HCT116 (cell line): ENCODE results near the gene PKIB. TPM values are rescaled to one million over a fixed set of nuclear protein-coding genes. Genes with fewer than 3 reads are reported as not detected.

Experiments used
- ATAC-seq: fragments of 200-7000 bp; cut with Tn5 transposase; 2 replicates; pipeline ENCODE4 v1.9.1; 2020; ENCODE audit warnings: mild to moderate bottlenecking, moderate library complexity
- BruUV-seq: library from RNA; stranded (reverse); fragments of 400-500 nt; replicated peaks from 2 replicates; lab custom pipeline; 2021; lab: Mats Ljungman, UMichigan
- CTCF ChIA-PET: fragments of 300-600 bp; sonication (Branson Sonifier 250); formaldehyde crosslinking; loops from one replicate; lab custom pipeline; 2021; ENCODE audit warnings: antibody characterized with exemption; lab: Charles Lee
- POLR2A ChIA-PET: fragments of 300-600, 350-600 bp; sonication (Branson Sonifier 250); formaldehyde crosslinking; loops from one replicate; lab custom pipeline; 2021; ENCODE audit warnings: antibody characterized with exemption; lab: Charles Lee
- RAD21 ChIA-PET, 2 experiments: fragments of 300-600 bp; sonication (Branson Sonifier 250); formaldehyde crosslinking; loops; one replicate each; lab custom pipeline; 2023; ENCODE audit warnings: low total read pairs in 2 of 2; ENCODE audit not compliant: uncharacterized antibody in 2 of 2, unreplicated experiment in 2 of 2, low non-redundant PET in 1 of 2; lab: Charles Lee
- DNase-seq: peaks from one replicate; pipeline ENCODE4 v3.0.0-alpha.2; 2010; ENCODE audit warnings: low read depth, low spot score
- H2AFZ ChIP-seq: fragments of 200-600 bp; shearing (Covaris generic), sonication (generic); 2 replicates; pipeline ENCODE4 v1.6.1; 2017; ENCODE audit warnings: low read depth, mixed run types, mixed read lengths, antibody characterized with exemption, low read length; ENCODE audit not compliant: poor library complexity, severe bottlenecking
- H3K27ac ChIP-seq: 2 replicates; pipeline ENCODE4 v1.5.1; 2012; ENCODE audit warnings: low read depth, low read length
- H3K27me3 ChIP-seq: fragments of 200-600 bp; sonication (generic); 2 replicates; pipeline ENCODE4 v1.6.1; 2016; ENCODE audit warnings: mixed run types, low read length, mixed read lengths; ENCODE audit not compliant: insufficient read depth
- H3K36me3 ChIP-seq, 2 experiments: fragments of 200-500 bp in 1 of 2; fragments of 200-600 bp in 1 of 2; sonication (Bioruptor generic) in 1 of 2; sonication (generic) in 1 of 2; 2 replicates each; pipeline versions ENCODE4 v1.5.1 to v1.6.1; 2014 to 2016; ENCODE audit warnings: low read length in 2 of 2, inconsistent platforms in 1 of 2, mixed read lengths in 1 of 2, mixed run types in 1 of 2; ENCODE audit not compliant: insufficient read depth in 2 of 2, control insufficient read depth in 1 of 2
- H3K4me1 ChIP-seq, 2 experiments: fragments of 200-600 bp in 1 of 2; sonication (generic) in 1 of 2; 2 replicates each; pipeline versions ENCODE4 v1.5.1 to v1.6.1; 2012 to 2017; ENCODE audit warnings: low read length in 2 of 2, inconsistent platforms in 1 of 2, mild to moderate bottlenecking in 1 of 2, mixed read lengths in 1 of 2, mixed run types in 1 of 2, moderate library complexity in 1 of 2; ENCODE audit not compliant: insufficient read depth in 2 of 2, control insufficient read depth in 1 of 2
- H3K4me2 ChIP-seq: fragments of 200-600 bp; sonication (generic); 2 replicates; pipeline ENCODE4 v1.6.1; 2017; ENCODE audit warnings: mixed run types, low read length, mixed read lengths
- H3K4me3 ChIP-seq, 2 experiments: fragments of 200-600 bp in 1 of 2; sonication (generic) in 1 of 2; replicated peaks in 1 of 2; 2 replicates each; pipeline ENCODE4 v1.5.1; 2011 to 2016; ENCODE audit warnings: low read length in 2 of 2, control low read depth in 1 of 2, low read depth in 1 of 2, mild to moderate bottlenecking in 1 of 2, mixed read lengths in 1 of 2, mixed run types in 1 of 2
- H3K79me2 ChIP-seq: fragments of 200-600 bp; sonication (generic); 2 replicates; pipeline ENCODE4 v1.6.1; 2017; ENCODE audit warnings: mild to moderate bottlenecking, mixed run types, low read length, moderate library complexity, mixed read lengths; ENCODE audit not compliant: insufficient read depth
- H3K9ac ChIP-seq: fragments of 200-600 bp; sonication (generic); 2 replicates; pipeline ENCODE4 v1.6.1; 2016; ENCODE audit warnings: low read length, mixed read lengths
- H3K9me2 ChIP-seq: fragments of 200-600 bp; sonication (generic), shearing (Covaris generic); 2 replicates; pipeline ENCODE4 v1.6.1; 2017; ENCODE audit warnings: mixed run types, mild to moderate bottlenecking, moderate library complexity; ENCODE audit not compliant: insufficient read depth
- H3K9me3 ChIP-seq, 2 experiments: fragments of 200-500 bp in 1 of 2; fragments of 200-600 bp in 1 of 2; sonication (Bioruptor generic) in 1 of 2; sonication (generic) in 1 of 2; 2 replicates each; pipeline ENCODE4 v1.6.1; 2014 to 2017; ENCODE audit warnings: low read length in 2 of 2, mixed read lengths in 2 of 2, inconsistent platforms in 1 of 2, low read depth in 1 of 2, mild to moderate bottlenecking in 1 of 2, mixed run types in 1 of 2, moderate library complexity in 1 of 2; ENCODE audit not compliant: control insufficient read depth in 1 of 2, insufficient read depth in 1 of 2
- H4K20me1 ChIP-seq: fragments of 200-600 bp; sonication (generic), shearing (Covaris generic); 2 replicates; pipeline ENCODE4 v1.6.1; 2017; ENCODE audit warnings: mixed run types, mild to moderate bottlenecking, moderate library complexity; ENCODE audit not compliant: insufficient read depth
- CBX3 ChIP-seq: IDR thresholded peaks from 2 replicates; pipeline ENCODE4 v1.6.1; 2012; ENCODE audit warnings: low read depth
- CEBPB ChIP-seq: IDR thresholded peaks from 2 replicates; pipeline ENCODE4 v1.6.1; 2012; ENCODE audit warnings: low read depth
- EGR1 ChIP-seq: IDR thresholded peaks from 2 replicates; pipeline ENCODE4 v1.6.1; 2012; ENCODE audit warnings: low read depth
- ELF1 ChIP-seq: IDR thresholded peaks from 2 replicates; pipeline ENCODE4 v1.6.1; 2012; ENCODE audit warnings: low read depth, borderline replicate concordance
- EZH2 ChIP-seq: fragments of 200-600 bp; sonication (generic); IDR thresholded peaks from 2 replicates; pipeline ENCODE4 v1.6.1; 2017; ENCODE audit warnings: antibody characterized with exemption, mixed run types
- EZH2phosphoT487 ChIP-seq: fragments of 200-600 bp; IDR thresholded peaks from 2 replicates; pipeline ENCODE4 v1.6.1; 2018; ENCODE audit warnings: antibody characterized with exemption, borderline replicate concordance
- FOSL1 ChIP-seq: IDR thresholded peaks from 2 replicates; pipeline ENCODE4 v1.6.1; 2012; ENCODE audit warnings: low read depth
- JUND ChIP-seq: IDR thresholded peaks from 2 replicates; pipeline ENCODE4 v1.6.1; 2012
- POLR2AphosphoS5 ChIP-seq: IDR thresholded peaks from 2 replicates; pipeline ENCODE4 v1.6.1; 2011; ENCODE audit warnings: mild to moderate bottlenecking, low read depth, low read length, moderate library complexity
- RAD21 ChIP-seq: IDR thresholded peaks from 2 replicates; pipeline ENCODE4 v1.6.1; 2012; ENCODE audit warnings: low read depth, mild to moderate bottlenecking
- SIN3A ChIP-seq: IDR thresholded peaks from 2 replicates; pipeline ENCODE4 v1.6.1; 2012; ENCODE audit warnings: low read depth
- SP1 ChIP-seq: IDR thresholded peaks from 2 replicates; pipeline ENCODE4 v1.6.1; 2012; ENCODE audit warnings: low read depth
- SRF ChIP-seq: IDR thresholded peaks from 2 replicates; pipeline ENCODE4 v1.6.1; 2012; ENCODE audit warnings: low read depth
- YY1 ChIP-seq: IDR thresholded peaks from 2 replicates; pipeline ENCODE4 v1.6.1; 2011; ENCODE audit warnings: low read length, low read depth, moderate library complexity, mild to moderate bottlenecking; ENCODE audit not compliant: insufficient replicate concordance; ENCODE audit errors: extremely low read depth
- ZNF274 ChIP-seq: fragments of 200-500 bp; sonication (Bioruptor generic); IDR thresholded peaks from 2 replicates; pipeline ENCODE4 v1.6.1; 2014; ENCODE audit warnings: mild to moderate bottlenecking, low read depth, low read length, inconsistent platforms
- intact Hi-C: fragments of 100-400 bp; cut with micrococcal nuclease; formaldehyde crosslinking; loops from 2 replicates; pipeline ENCODE4 v1.10.0; 2022
- total RNA-seq: library from RNA; stranded (reverse); gene quantifications from one replicate; pipeline ENCODE4 v1.2.1, GENCODE V29; 2021; ENCODE audit not compliant: unreplicated experiment
- TF ChIP-seq, protein P1 (sequence below): IDR thresholded peaks from 2 replicates; pipeline ENCODE4 v1.6.1; 2012; ENCODE audit warnings: low read depth
- TF ChIP-seq, protein P2 (sequence below): IDR thresholded peaks from 2 replicates; pipeline ENCODE4 v1.6.1; 2012

The PKIB gene
- total RNA-seq, 1 experiment from 2014 or later = 24.0 TPM

DNA sequence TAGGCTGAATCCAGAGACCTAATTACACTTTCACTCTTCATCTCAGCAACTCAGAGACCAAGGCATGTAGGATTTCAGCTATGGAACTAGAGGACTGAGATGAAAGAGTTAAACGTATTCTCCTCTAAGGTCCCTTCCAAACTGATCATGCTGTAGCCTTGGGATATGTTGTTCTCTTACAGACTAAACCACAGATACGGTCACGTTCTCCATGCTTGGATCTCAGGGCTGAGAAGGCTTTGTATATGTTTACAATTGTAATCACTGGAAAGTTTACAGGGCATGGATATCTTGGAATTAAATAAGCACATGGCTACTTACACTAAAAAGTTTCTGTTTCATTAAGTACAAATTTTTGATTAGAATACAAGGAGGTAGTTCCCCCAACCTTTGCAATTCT lies 50.1 kb downstream of the PKIB start (continued):
- TF ChIP-seq JUND (no peak), EZH2 (no peak)

DNA sequence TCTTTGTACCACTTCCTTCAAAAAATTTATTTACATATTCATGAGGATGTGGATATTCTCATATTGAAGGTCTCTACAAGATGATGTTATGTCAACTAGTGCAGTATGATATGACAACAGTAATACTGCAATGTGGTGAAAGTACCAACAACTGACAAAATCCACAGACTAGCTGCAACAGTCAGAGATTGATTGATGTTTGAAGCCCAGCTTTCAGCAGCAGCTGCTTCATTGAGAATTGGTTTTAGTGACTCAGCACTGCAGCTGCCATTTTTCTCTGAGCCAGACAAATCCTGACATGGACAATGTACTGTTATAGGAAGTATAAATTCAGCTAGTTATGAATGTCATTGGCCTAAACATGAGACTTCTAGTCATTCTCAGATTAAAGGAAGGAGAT lies 53.8 kb downstream of the PKIB start:
- Histone ChIP-seq H3K9me2 (no peaks in the 10 kb centered on the region), H3K36me3 (no peaks in the 10 kb centered on the region), H3K79me2 (no peaks in the 10 kb centered on the region), H3K9ac (no peak overlapping the region), H2AFZ (no peak overlapping the region), H3K27me3 (no peaks in the 10 kb centered on the region), H3K4me2 (no peak overlapping the region), H3K27ac (no peak overlapping the region), H3K4me1 (no peaks in the 10 kb centered on the region), H3K9me3 (no peaks in the 10 kb centered on the region), H3K4me3 (no peak overlapping the region), H4K20me1 (no peaks in the 10 kb centered on the region)
- intact Hi-C loops = no loop called here
- ChIA-PET CTCF (no interaction called here), RAD21 (no interaction called here), POLR2A (no interaction called here)
- no peak for TF ChIP-seq SIN3A
- TF ChIP-seq POLR2AphosphoS5 = no peak
- TF ChIP-seq FOSL1 = no peak
- TF ChIP-seq ZNF274 = no peak
- TF ChIP-seq YY1 = no peak
- TF ChIP-seq CEBPB = no peak
- TF ChIP-seq, protein P1, sequence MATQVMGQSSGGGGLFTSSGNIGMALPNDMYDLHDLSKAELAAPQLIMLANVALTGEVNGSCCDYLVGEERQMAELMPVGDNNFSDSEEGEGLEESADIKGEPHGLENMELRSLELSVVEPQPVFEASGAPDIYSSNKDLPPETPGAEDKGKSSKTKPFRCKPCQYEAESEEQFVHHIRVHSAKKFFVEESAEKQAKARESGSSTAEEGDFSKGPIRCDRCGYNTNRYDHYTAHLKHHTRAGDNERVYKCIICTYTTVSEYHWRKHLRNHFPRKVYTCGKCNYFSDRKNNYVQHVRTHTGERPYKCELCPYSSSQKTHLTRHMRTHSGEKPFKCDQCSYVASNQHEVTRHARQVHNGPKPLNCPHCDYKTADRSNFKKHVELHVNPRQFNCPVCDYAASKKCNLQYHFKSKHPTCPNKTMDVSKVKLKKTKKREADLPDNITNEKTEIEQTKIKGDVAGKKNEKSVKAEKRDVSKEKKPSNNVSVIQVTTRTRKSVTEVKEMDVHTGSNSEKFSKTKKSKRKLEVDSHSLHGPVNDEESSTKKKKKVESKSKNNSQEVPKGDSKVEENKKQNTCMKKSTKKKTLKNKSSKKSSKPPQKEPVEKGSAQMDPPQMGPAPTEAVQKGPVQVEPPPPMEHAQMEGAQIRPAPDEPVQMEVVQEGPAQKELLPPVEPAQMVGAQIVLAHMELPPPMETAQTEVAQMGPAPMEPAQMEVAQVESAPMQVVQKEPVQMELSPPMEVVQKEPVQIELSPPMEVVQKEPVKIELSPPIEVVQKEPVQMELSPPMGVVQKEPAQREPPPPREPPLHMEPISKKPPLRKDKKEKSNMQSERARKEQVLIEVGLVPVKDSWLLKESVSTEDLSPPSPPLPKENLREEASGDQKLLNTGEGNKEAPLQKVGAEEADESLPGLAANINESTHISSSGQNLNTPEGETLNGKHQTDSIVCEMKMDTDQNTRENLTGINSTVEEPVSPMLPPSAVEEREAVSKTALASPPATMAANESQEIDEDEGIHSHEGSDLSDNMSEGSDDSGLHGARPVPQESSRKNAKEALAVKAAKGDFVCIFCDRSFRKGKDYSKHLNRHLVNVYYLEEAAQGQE = no peak
- TF ChIP-seq, protein P2, sequence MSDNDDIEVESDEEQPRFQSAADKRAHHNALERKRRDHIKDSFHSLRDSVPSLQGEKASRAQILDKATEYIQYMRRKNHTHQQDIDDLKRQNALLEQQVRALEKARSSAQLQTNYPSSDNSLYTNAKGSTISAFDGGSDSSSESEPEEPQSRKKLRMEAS = no peak
- no peak for TF ChIP-seq ELF1
- no peak for TF ChIP-seq SP1
- no peak for TF ChIP-seq EZH2phosphoT487
- TF ChIP-seq JUND = no peak
- TF ChIP-seq CBX3 = no peak
- TF ChIP-seq RAD21 = no peak
- no peak for TF ChIP-seq EGR1
- no peak for TF ChIP-seq SRF
- no peak for TF ChIP-seq EZH2
- DNase-seq (no peak), ATAC-seq (no peak)
- BruUV-seq = no TSS peak
